Measurements from ENCODE around the gene WDR54. TPM values are rescaled to one million over a fixed set of nuclear protein-coding genes. Genes with fewer than 3 reads are reported as not detected.

WDR54 gene
- polyA plus RNA-seq, 1 donor (not counting 4 experiments of a cell fraction or from before 2014, with no cell fraction given), result 35.2 TPM

- Histone ChIP-seq H3K9ac (ENCODE audit: control insufficient read depth, extremely low read depth, insufficient read depth, low read length) (no peak overlapping the region), H3K27ac (ENCODE audit: control insufficient read depth, insufficient read depth, low read length) (no peak overlapping the region), H3K4me2 (ENCODE audit: control insufficient read depth, extremely low read depth, insufficient read depth, low read depth, low read length) (no peak overlapping the region), H4K20me1 (ENCODE audit: control insufficient read depth, extremely low read depth, insufficient read depth, low read length) (peaks cover 10% of the 10 kb centered on the region), H3K4me3 (ENCODE audit: control insufficient read depth in 2 of 3, extremely low read depth in 1 of 3, insufficient read depth in 2 of 3, low read depth in 1 of 3, low read length in 3 of 3) (no peak overlapping the region), H3K9me3 (ENCODE audit: control insufficient read depth, low read depth, low read length) (no peaks in the 10 kb centered on the region), H2AFZ (ENCODE audit: control insufficient read depth, low read length) (no peak overlapping the region), H3K9me1 (ENCODE audit: control insufficient read depth, extremely low read depth, insufficient read depth, low read length) (peaks cover 8% of the 10 kb centered on the region), H3K36me3 (ENCODE audit: control insufficient read depth in 2 of 2, extremely low read depth in 1 of 2, insufficient read depth in 2 of 2, low read length in 2 of 2) (peaks cover 49 to 82% of the 10 kb centered on the region in 2 experiments), H3K27me3 (ENCODE audit: control insufficient read depth, extremely low read depth, insufficient read depth, low read length) (no peaks in the 10 kb centered on the region), H3K79me2 (ENCODE audit: control insufficient read depth, insufficient read depth, low read length) (peaks cover 35% of the 10 kb centered on the region), H3K4me1 (ENCODE audit: control insufficient read depth, extremely low read depth, insufficient read depth, low read length) (peaks cover 46% of the 10 kb centered on the region)
- no peak for TF ChIP-seq EZH2 (IDR thresholded peaks at IDR 0.05; ENCODE audit: low read length)
- TF ChIP-seq CTCF (optimal IDR thresholded peaks at IDR 0.05 in 1 of 3, IDR thresholded peaks at IDR 0.05 in 1 of 3, conservative IDR thresholded peaks at IDR 0.05 in 1 of 3; ENCODE audit: extremely low read depth in 1 of 3, insufficient read depth in 2 of 3, low read length in 3 of 3), result no peak
- no peak for DNase-seq (ENCODE audit: low read depth, low spot score)
- dilution Hi-C loops (cut with MboI; ENCODE audit: extremely low pct_ligation_motif_present, low sequenced_read_pairs), result no loop called here
- no peak for FAIRE-seq
Measured at GRCh38 chr2:74430502-74430901, 9.0 kb downstream of the WDR54 start.

DNA sequence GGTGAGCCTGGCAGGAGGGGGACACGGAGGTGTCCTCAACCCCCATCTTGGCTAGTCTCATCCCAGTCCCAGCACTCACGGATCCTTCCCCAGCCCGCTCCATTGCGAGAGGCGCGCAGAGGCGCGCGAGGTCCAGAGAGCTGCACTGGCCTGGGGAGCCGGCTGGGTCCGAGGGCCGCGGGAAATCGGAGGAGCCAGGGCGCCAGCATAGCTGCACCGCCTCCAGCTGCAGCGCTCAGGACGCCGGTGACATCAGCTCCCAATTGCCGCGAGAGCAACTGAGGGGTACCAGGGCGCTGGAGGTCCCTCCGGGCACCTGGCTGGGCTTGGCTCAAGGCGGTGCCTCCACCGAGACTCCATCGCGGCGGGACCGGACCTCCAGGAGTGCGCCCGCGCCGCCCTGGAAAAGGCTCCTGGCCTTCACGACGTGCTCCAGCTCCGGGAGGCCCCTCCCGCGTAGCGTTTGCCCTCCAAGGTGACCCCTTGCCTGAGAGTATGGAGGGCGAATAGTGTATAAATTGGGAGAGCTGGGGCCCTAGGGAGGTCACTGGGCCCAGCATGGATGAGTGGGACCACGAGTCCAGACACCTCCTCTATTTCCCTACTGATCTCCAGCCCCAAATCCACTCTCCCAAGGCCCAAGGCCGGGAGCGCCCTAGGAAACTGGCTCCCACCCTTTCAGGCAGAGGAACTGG lies 14.7 kb downstream of the WDR54 start:
- Histone ChIP-seq H3K36me3 (ENCODE audit: control insufficient read depth in 2 of 2, extremely low read depth in 1 of 2, insufficient read depth in 2 of 2, low read length in 2 of 2) (peaks cover 27 to 65% of the 10 kb centered on the region in 2 experiments), H4K20me1 (ENCODE audit: control insufficient read depth, extremely low read depth, insufficient read depth, low read length) (peaks cover 27% of the 10 kb centered on the region)

More for the DNA sequence above, 14.7 kb downstream of the WDR54 start:
- Histone ChIP-seq H3K9me1 (ENCODE audit: control insufficient read depth, extremely low read depth, insufficient read depth, low read length) (peaks cover 8% of the 10 kb centered on the region), H3K9me3 (ENCODE audit: control insufficient read depth, low read depth, low read length) (no peaks in the 10 kb centered on the region), H3K9ac (ENCODE audit: control insufficient read depth, extremely low read depth, insufficient read depth, low read length) (no peak overlapping the region), H3K79me2 (ENCODE audit: control insufficient read depth, insufficient read depth, low read length) (peaks cover 92% of the 10 kb centered on the region), H3K4me3 (ENCODE audit: control insufficient read depth in 2 of 3, extremely low read depth in 1 of 3, insufficient read depth in 2 of 3, low read depth in 1 of 3, low read length in 3 of 3) (no peak overlapping the region), H3K4me2 (ENCODE audit: control insufficient read depth, extremely low read depth, insufficient read depth, low read depth, low read length) (no peak overlapping the region), H3K4me1 (ENCODE audit: control insufficient read depth, extremely low read depth, insufficient read depth, low read length) (peaks cover 31% of the 10 kb centered on the region), H3K27ac (ENCODE audit: control insufficient read depth, insufficient read depth, low read length) (no peak overlapping the region), H2AFZ (ENCODE audit: control insufficient read depth, low read length) (no peak overlapping the region), H3K27me3 (ENCODE audit: control insufficient read depth, extremely low read depth, insufficient read depth, low read length) (no peaks in the 10 kb centered on the region)
- dilution Hi-C loops (cut with MboI; ENCODE audit: extremely low pct_ligation_motif_present, low sequenced_read_pairs), result no loop called here
- TF ChIP-seq CTCF (optimal IDR thresholded peaks at IDR 0.05 in 1 of 3, IDR thresholded peaks at IDR 0.05 in 1 of 3, conservative IDR thresholded peaks at IDR 0.05 in 1 of 3; ENCODE audit: extremely low read depth in 1 of 3, insufficient read depth in 2 of 3, low read length in 3 of 3) (no peak), EZH2 (IDR thresholded peaks at IDR 0.05; ENCODE audit: low read length) (no peak)
- no peak for DNase-seq (ENCODE audit: low read depth, low spot score)
- no peak for FAIRE-seq
